HG03342 (cell line): ENCODE data around the gene RNF148.
"Not testable (repeated sequence)": the region's sequence is repeated elsewhere in the genome, so short reads cannot be mapped to it uniquely, and the experiment has no call there.

Source experiments
- ATAC-seq: cut with Tn5 transposase; IDR thresholded peaks from one replicate; pipeline ENCODE4 v1.9.1; 2021; ENCODE audit warnings: mild to moderate bottlenecking, moderate library complexity; ENCODE audit not compliant: unreplicated experiment

RNF148 gene

DNA sequence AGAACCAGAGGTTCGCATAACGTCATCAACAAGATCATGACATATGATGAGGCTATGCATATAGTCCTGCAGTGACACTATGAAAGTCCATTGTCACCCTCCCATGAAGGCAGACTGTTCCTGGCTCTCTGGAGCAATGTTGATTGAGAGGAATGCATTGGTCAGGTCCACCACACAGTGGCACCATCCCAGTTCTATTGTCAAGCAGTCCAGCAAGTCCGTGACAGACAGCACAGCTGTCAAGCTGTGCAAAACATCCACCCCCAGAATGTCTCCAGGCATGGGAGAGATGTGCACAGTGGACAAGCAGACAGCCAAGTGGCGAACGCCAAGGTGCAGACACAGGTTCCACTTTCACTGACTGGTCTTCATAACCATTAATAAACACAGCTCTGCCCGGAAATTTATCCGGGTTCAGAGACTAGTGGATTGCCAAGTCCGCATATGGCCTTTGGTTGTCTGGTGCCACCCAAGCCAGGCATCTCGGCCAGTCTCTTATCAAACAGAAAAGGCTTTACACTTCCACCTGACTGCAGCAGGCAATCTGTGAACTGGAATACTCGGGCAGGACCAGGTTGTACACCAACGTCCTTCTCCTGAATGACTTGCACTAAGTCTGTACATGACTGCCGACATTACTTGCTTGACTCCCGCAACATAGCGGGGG is 11.0 kb downstream of the RNF148 start:
- no peak for ATAC-seq

DNA sequence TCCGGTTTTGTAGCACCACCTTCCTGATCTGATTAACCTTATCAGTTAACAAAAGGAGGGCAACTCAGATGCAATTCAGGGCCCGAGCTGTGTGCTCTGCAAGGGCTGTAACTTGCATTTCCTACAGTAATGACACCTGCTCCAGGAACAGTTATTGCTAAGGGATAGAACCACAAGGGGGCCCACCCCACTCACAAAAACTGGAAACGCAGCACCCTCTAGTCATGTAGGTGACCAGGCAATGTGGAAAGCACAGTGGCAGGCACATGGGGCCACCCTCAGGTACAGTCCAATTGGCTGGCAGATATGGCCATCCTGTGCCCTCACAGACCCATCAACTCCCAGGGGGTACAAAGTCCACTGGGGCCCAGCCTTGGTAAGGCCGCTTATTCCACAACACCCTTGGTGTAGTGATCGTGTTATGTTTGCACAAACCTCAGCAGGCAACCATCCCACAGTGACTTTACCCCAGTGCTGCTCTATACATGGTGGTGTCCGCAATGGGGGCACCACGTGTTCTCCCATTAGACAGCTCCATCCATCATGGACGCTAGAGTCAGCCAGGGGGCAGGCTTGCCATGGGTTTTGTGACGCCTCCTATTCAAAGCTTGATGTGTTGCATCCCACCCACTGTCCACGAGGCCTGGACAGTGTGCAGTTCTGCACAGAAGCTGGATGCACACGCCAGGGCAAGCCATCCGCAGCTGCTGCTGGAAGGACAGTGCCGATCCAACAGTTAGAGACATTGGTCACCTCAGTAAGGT is 13.2 kb downstream of the RNF148 start:
- no peak for ATAC-seq

DNA sequence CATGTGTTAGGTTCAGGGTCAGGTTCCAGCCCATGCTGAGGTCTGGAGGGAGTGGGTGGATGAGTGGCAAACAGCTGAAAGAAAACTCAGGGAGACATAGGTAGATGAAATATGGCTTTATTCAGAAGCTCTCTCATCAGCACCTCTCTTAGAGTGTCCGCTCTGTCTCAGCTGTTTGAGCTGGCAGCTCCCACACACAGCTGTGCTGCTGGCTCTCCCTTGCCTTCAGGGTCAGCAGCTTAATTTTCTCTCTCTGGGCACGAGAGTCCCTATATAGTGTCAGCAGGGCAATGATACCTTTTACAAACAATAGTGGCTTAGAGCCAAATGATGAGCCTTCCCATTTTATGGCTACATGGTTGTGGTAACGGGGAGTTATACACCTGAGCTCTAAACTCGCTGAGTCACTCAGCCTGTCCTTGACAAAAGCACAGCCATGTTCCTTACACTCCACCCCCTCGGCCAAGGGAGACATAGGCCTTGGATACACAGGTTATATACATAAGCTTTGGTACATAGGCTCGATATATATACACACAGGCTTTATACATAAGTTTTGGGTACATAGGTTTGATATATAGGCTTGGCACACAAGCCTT is 14.2 kb downstream of the RNF148 start:
- no peak for ATAC-seq

DNA sequence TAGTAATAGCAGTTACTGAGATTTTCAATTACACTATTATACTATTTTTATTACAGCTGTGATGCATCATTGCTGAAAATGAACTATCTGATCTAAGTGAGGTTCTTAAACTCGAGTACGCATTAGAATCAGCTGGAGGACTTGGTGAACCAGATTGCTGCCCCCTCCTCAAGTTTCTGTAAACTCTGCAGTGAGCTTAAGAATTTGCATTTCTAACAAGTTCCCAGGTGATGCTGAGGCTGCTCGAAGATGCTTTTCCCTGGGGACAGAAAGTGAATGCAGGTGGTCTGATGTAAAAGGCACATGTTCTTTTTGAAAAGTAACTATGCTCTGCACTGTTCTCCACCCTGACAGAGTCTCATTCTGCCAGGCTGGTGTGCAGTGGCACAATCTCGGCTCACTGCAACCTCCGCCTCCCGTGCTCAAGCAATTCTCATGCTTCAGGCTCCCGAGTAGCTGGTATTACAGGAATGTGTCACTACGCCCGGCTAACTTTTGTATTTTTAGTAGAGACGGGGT is 16.3 kb downstream of the RNF148 start:
- no peak for ATAC-seq

DNA sequence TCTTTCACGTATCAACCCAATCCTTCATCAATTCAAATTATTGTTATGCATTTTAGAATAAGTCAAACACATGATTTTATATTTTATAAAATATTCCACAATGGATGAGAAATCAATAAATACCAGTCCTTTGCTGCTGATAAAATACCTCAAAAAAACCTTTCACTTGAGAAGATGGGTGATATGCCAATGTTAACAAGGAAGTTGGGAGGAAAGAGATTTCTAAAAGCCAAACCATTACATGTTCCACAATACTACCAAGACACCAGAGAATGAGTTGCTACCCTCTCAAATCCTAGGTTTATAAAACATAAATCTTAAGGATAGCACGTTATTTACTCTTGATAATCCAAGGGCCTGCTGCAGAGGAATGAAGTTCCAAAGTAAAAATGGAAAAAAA is 18.2 kb downstream of the RNF148 start:
- ATAC-seq: no peak

DNA sequence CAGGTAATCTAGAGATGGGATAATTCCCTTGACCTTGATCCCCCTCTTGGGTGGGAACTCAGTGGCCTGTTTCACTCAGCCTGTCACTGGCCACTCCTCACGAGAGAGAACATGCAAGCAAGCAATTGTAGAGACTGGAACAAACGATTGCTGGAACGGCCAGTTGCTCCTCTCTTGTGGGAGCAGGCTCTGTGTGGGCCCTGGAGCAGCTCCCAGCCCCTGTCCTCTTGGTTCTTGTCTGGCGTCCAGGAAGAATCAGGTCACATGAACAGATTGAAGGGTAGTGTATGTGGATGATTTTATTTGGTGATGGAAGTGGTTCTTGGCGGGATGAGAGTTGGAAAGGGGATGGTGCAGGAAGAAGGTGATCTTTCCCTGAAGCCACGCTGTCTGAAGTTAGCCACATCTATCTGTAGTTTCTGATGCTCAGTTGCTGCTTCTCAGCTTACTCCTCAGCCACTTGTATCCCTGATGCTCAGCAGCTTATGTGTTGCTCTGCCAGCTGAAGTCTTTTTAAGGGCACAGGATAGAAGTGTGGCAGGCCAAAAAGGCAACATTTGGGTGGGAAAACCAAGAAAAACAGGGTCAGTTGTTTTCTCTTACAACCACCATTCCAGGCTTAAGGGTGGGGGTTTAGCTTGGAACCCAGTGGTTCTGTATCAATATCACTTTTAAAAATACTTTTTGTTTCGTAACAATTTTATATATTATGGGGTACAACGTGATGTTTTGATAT is 19.7 kb downstream of the RNF148 start:
- no peak for ATAC-seq

DNA sequence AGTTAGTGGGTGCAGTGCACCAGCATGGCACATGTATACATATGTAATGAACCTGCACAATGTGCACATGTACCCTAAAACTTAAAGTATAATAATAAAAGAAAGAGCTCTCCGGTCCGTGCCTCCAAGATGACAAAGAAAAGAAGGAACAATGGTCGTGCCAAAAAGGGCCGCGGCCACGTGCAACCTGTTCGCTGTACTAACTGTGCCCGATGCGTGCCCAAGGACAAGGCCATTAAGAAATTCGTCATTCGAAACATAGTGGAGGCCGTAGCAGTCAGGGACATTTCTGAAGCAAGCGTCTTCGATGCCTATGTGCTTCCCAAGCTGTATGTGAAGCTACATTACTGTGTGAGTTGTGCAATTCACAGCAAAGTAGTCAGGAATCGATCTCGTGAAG is 21.5 kb downstream of the RNF148 start:
- ATAC-seq: not testable (repeated sequence)

DNA sequence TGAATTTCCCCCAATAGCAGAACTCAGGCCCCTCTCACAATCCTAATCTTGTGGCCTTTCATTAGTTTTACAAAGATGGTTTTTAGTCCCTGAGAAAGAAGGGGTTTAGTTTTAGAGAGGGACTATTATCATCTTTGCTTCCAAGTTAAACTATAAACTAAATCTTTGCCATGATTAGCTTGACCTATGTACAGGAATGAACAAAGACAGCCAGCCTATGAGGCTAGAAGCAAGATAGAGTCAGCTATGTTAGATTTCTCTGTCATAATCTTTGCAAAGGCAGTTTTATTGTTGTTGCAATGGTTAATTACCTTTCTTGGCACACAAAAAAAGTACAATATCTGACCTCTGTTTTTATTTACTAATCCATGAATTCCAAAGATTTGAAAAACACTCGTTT is 22.9 kb downstream of the RNF148 start:
- no peak for ATAC-seq

DNA sequence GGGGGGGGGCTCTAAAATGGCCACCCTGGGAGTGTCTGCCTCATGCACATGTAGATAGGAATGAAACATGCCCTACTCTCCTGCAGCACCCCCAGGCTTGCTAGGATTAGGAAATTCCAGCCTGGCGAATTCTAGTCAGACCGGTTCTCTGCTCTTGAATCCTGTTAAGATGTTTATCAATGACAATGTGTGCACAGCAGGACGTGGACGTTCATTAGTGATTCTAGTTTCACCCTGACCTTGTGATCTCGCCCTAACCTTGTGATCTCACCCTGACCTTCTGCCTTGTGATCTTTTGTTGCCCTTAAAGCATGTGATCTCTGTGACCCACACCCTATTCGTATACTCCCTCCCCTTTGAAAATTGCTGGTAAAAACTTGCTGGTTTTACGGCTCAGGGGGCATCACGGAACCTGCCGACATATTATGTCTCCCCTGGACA is 23.4 kb downstream of the RNF148 start:
- not testable (repeated sequence) for ATAC-seq

DNA sequence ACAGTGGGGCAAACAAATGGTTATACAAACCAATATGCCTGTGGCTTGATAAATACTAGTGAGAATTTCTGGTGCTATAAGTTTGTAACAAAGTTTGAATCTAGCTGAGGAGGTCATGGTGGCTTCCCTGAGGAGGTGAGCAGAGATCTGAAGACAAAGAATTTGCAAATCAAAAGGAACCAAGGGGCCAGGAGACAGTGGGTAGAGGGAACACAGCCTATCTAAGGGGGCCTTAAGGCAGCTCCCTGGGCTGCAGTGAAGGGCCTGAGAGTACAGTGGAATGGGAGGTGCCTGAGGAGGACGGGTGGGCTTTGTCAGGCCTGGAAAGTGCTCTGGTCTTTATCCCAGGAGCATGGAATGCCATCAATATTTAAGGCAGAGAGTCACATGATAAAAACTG is 25.6 kb downstream of the RNF148 start:
- no peak for ATAC-seq

DNA sequence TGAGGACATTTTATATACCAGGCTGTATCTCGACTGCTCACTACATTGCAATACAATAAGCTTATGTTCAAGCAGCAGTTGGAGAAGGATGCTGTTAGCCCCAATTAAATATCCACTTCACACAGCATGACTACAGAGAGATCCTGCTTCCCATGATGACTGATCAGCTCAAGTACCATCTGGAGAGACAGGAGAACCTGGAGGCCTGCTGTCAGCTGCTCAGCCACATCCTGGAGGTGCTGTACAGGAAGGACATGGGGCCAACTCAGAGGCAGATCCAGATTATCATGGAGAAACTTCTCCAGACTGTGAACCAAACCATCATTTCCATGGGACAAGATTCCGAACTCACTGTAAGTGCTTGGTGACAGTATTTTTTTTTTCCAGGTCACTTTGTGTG is 26.3 kb downstream of the RNF148 start:
- no peak for ATAC-seq

DNA sequence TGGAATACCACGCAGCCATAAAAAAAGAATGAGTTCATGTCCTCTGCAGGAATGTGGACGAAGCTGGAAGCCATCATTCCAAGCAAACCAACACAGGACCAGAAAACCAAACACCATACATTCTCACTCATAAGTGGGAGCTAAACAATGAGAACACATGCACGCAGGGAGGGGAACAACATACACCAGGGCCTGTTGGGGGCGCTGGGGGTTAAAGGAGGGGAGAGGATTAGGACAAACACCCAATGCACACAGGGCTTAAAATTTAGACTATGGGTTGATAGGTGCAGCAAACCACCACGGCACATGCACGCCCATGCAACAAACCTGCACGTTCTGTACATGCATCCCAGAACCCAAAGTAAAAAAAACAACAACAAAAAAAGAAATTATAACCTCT is 27.1 kb downstream of the RNF148 start:
- no peak for ATAC-seq

DNA sequence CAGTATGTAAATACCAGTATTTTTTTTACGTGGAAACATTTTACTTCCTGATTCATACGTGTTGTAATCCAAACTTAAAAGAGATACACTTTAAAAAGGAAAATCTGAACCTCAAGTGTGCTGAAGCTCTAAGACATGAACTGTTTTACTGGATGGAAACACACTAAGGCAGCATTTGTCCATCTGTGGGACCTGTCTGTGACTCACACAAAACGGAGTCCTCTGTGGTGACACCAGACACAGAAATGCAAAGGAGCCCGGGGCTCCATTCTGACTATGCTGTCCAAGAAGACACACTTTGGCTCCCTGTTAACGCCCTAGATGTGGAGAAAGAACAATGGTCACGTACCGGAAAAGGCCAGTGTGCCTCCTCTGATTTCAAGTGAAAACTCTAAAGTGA is 27.7 kb downstream of the RNF148 start:
- no peak for ATAC-seq

DNA sequence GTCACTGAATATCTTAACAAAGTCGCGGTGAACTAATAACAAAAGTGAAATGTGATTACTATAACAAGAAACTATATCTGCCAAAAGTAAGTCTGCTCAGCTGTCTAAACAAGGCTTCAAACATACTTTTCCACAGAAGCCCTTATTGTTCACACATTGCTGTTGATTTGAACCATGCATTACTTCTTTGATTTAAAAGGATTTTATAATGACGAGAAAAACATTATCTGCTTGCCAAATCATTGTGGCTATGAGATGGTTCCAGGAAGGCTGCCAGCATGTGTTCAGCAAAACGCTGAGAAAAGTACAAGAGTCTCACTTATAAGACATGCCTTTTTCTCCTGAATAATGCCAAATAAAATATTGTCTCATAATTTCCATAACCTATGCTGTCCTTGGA is 28.2 kb downstream of the RNF148 start:
- no peak for ATAC-seq

DNA sequence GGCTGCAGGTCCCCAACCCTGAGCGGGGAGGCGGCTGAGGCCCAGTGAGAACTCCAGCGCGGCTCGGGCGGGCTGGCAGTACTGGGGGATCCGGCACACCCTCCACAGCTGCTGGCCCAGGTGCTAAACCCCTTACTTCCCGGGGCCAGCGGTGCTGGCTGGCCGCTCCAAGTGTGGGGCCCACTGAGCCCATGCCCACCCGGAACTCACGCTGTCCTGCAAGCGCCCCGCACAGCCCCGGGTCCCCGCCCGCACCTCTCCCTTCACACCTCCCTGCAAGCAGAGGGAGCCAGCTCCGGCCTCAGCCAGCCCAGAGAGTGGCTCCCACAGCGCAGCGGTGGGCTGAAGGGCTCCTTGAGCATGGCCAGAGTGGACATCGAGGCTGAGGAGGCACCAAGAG is 28.8 kb downstream of the RNF148 start:
- ATAC-seq: no peak

DNA sequence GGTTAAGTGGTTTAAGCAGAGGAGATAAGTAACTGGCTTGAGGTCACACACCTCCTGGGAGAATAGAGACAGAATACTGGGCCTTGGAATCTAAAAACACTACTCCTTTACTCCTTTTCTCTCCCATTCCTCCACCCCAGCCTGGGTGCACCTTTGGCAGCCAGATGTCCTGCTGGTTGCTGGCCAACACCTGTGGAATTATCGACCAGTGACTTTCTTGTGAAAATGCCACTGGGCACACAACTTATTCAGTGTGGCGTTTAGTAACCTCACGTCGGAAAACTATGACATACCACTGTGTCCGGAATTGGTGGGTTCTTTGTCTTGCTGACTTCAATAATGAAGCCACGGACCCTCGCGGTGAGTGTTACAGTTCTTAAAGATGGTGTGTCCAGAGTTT is 30.2 kb downstream of the RNF148 start:
- ATAC-seq: no peak

DNA sequence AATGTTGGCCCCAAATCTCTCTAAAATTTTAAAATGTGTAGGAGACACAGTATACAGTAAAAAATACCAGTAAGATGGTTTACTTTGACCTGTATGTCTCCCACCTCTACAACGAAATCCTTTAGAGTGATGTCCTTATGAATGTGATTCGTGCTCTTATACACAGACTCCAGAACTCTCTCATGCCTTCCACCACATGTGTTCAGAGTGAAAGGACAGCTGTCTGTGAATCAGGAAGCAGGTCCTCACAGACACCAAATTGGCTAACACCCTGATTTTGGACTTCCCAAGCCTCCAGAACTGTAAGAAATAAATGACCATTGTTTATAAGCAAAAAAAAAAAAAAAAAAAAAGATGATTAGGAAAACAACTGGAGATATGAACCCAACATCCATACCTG is 39.0 kb downstream of the RNF148 start:
- ATAC-seq: no peak

DNA sequence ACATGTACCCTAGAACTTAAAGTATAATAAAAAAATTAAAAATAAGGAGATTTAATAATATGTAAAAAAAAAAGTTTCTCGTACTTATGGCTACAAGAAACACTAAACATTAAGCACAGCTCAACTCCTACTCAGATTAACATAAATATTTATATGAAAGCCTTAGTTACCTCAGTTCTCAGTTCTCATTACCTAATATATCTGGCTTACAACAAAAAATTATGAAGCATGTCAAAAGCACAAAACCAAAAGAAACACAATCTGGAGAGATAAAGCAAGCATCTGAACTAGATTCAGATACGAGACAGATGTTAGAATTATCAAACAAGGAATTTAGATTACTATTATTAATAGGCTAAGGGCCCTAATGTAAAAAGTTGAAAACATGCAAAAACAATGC is 43.9 kb downstream of the RNF148 start:
- no peak for ATAC-seq

DNA sequence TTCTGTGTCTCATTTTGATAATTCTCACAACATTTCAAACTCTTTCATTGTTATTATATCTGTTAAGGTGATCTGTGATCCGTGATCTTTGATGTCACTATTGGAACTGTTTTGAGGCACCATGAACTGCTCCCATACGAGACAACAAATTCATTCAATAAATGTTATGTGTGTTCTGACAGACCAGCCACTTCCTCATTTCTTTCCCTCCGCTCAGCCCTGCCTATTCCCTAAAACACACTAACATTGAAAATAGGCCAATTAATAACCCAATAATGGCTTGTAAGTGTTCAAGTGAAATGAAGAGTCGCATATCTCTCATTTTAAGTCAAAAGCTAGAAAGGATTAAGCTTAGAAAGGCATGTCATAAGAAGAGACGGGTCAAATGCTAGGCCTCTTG is 49.0 kb downstream of the RNF148 start:
- no peak for ATAC-seq

DNA sequence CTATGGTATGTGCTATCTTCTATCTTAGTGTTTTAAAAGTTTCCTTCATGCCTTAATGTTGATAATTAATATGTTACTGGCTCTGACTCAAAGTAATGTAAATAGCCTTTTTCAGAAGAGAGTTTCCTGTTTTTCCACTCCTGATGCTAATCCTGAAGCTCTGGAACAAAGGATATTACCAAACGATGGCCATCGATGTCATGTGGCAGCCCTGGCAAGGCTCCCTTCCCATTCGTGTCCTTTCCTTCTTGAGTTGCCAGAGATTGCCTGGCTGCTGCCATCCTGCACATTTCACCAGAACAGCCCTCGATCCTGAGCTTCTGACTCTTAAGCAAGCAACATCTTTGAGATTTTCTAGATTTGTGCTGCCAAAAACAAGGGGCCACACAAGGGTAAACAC is 49.8 kb downstream of the RNF148 start:
- no peak for ATAC-seq
